ENCODE measurements around the gene PLEKHG4B.

The PLEKHG4B gene

GRCh38 chr5:143041-143440 lies 51.1 kb downstream of the PLEKHG4B start:
- no peaks in the 10 kb centered on the region for H3K36me3 ChIP-seq (ENCODE audit: insufficient read depth, low read length)
- H3K4me3 ChIP-seq (ENCODE audit: low read length), result no peak overlapping the region
- H3K9ac ChIP-seq (ENCODE audit: low read depth, low read length), result no peak overlapping the region
- no peaks in the 10 kb centered on the region for H3K4me1 ChIP-seq (ENCODE audit: control insufficient read depth, insufficient read depth, low read length)
- H3K4me2 ChIP-seq (ENCODE audit: low read length), result no peak overlapping the region
- peaks cover 9% of the 10 kb centered on the region for H3K9me3 ChIP-seq (replicated peaks; ENCODE audit: low read length)
- peaks cover 16% of the 10 kb centered on the region for H3K27me3 ChIP-seq (ENCODE audit: control insufficient read depth, insufficient read depth, low read length)

GRCh38 chr5:144941-145340 lies 53.0 kb downstream of the PLEKHG4B start:
- Histone ChIP-seq H3K4me2 (ENCODE audit: low read length) (no peak overlapping the region), H3K36me3 (ENCODE audit: insufficient read depth, low read length) (no peaks in the 10 kb centered on the region), H3K9ac (ENCODE audit: low read depth, low read length) (no peak overlapping the region), H3K4me1 (ENCODE audit: control insufficient read depth, insufficient read depth, low read length) (no peaks in the 10 kb centered on the region), H3K9me3 (replicated peaks; ENCODE audit: low read length) (peaks cover 9% of the 10 kb centered on the region), H3K27me3 (ENCODE audit: control insufficient read depth, insufficient read depth, low read length) (peaks cover 16% of the 10 kb centered on the region), H3K4me3 (ENCODE audit: low read length) (no peak overlapping the region)

DNA sequence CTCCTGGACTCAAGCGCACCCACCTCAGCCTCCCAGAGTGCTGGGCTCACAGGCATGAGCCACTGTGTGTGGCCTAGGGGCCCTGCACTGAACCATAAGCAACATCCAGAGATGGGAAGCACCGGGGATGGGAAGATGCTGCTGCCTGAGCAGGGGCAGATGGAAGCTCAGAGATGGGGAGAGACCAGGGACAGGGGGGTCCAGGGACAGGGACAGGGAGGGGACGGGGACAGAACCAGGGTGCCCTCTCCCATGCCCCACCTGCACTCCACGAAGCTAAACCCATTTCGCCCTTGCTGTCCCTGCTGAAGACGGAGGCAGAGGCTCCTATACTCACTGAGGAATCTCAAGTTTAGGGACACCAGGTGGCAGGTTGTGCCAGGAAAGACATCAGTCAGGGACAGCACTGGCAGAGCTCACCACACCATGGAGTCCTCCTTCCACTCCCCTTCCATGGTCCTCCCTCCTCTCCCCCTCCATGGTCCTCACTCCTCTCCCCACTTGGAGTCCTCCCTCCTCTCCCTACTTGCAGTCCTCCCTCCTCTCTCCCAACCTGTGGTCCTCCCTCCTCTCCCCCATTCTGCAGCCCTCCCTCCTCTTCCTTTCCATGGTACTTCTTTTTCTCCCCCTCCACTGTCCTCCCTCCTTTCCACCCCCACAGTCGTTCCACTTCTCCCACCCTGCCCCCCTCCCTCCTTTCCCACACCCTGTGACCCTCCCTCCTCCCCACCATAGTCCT lies 53.8 kb downstream of the PLEKHG4B start:
- Histone ChIP-seq H3K9me3 (replicated peaks; ENCODE audit: low read length) (peaks cover 9% of the 10 kb centered on the region), H3K4me3 (ENCODE audit: low read length) (no peak overlapping the region), H3K4me2 (ENCODE audit: low read length) (no peak overlapping the region), H3K4me1 (ENCODE audit: control insufficient read depth, insufficient read depth, low read length) (no peaks in the 10 kb centered on the region), H3K27me3 (ENCODE audit: control insufficient read depth, insufficient read depth, low read length) (peaks cover 17% of the 10 kb centered on the region), H3K9ac (ENCODE audit: low read depth, low read length) (no peak overlapping the region), H3K36me3 (ENCODE audit: insufficient read depth, low read length) (no peaks in the 10 kb centered on the region)

GRCh38 chr5:147751-148150 lies 55.8 kb downstream of the PLEKHG4B start:
- Histone ChIP-seq H3K4me3 (ENCODE audit: low read length) (no peak overlapping the region), H3K4me1 (ENCODE audit: control insufficient read depth, insufficient read depth, low read length) (no peaks in the 10 kb centered on the region), H3K27me3 (ENCODE audit: control insufficient read depth, insufficient read depth, low read length) (peaks cover 25% of the 10 kb centered on the region), H3K36me3 (ENCODE audit: insufficient read depth, low read length) (no peaks in the 10 kb centered on the region), H3K4me2 (ENCODE audit: low read length) (no peak overlapping the region), H3K9me3 (replicated peaks; ENCODE audit: low read length) (peaks cover 9% of the 10 kb centered on the region), H3K9ac (ENCODE audit: low read depth, low read length) (no peak overlapping the region)

- Histone ChIP-seq H3K4me1 (ENCODE audit: control insufficient read depth, insufficient read depth, low read length) (no peaks in the 10 kb centered on the region), H3K36me3 (ENCODE audit: insufficient read depth, low read length) (no peaks in the 10 kb centered on the region), H3K4me2 (ENCODE audit: low read length) (no peak overlapping the region), H3K9ac (ENCODE audit: low read depth, low read length) (no peak overlapping the region), H3K9me3 (replicated peaks; ENCODE audit: low read length) (peaks cover 9% of the 10 kb centered on the region), H3K4me3 (ENCODE audit: low read length) (no peak overlapping the region), H3K27me3 (ENCODE audit: control insufficient read depth, insufficient read depth, low read length) (peaks cover 17% of the 10 kb centered on the region)
These were observed 57.9 kb downstream of the PLEKHG4B start for GRCh38 chr5:149745-150485.

- no peak overlapping the region for H3K9ac ChIP-seq (ENCODE audit: low read depth, low read length)
- H3K9me3 ChIP-seq (replicated peaks; ENCODE audit: low read length), result peaks cover 9% of the 10 kb centered on the region
- no peak overlapping the region for H3K4me2 ChIP-seq (ENCODE audit: low read length)
- no peak overlapping the region for H3K4me3 ChIP-seq (ENCODE audit: low read length)
- H3K4me1 ChIP-seq (ENCODE audit: control insufficient read depth, insufficient read depth, low read length), result no peaks in the 10 kb centered on the region
- no peaks in the 10 kb centered on the region for H3K36me3 ChIP-seq (ENCODE audit: insufficient read depth, low read length)
- peaks cover 25% of the 10 kb centered on the region for H3K27me3 ChIP-seq (ENCODE audit: control insufficient read depth, insufficient read depth, low read length)
These were observed 58.8 kb downstream of the PLEKHG4B start for GRCh38 chr5:150746-151145.

- Histone ChIP-seq H3K9ac (ENCODE audit: low read depth, low read length) (no peak overlapping the region), H3K4me3 (ENCODE audit: low read length) (no peak overlapping the region), H3K36me3 (ENCODE audit: insufficient read depth, low read length) (no peaks in the 10 kb centered on the region), H3K27me3 (ENCODE audit: control insufficient read depth, insufficient read depth, low read length) (peaks cover 34% of the 10 kb centered on the region), H3K4me1 (ENCODE audit: control insufficient read depth, insufficient read depth, low read length) (no peaks in the 10 kb centered on the region), H3K4me2 (ENCODE audit: low read length) (no peak overlapping the region), H3K9me3 (replicated peaks; ENCODE audit: low read length) (peaks cover 7% of the 10 kb centered on the region)
These were observed 60.1 kb downstream of the PLEKHG4B start for GRCh38 chr5:152077-152476.

- no peaks in the 10 kb centered on the region for H3K4me1 ChIP-seq (ENCODE audit: control insufficient read depth, insufficient read depth, low read length)
- H3K4me2 ChIP-seq (ENCODE audit: low read length), result no peak overlapping the region
- no peak overlapping the region for H3K4me3 ChIP-seq (ENCODE audit: low read length)
- no peaks in the 10 kb centered on the region for H3K36me3 ChIP-seq (ENCODE audit: insufficient read depth, low read length)
- no peaks in the 10 kb centered on the region for H3K9me3 ChIP-seq (replicated peaks; ENCODE audit: low read length)
- H3K27me3 ChIP-seq (ENCODE audit: control insufficient read depth, insufficient read depth, low read length), result peaks cover 39% of the 10 kb centered on the region
- no peak overlapping the region for H3K9ac ChIP-seq (ENCODE audit: low read depth, low read length)
These were observed 61.3 kb downstream of the PLEKHG4B start for GRCh38 chr5:153256-153655.

DNA sequence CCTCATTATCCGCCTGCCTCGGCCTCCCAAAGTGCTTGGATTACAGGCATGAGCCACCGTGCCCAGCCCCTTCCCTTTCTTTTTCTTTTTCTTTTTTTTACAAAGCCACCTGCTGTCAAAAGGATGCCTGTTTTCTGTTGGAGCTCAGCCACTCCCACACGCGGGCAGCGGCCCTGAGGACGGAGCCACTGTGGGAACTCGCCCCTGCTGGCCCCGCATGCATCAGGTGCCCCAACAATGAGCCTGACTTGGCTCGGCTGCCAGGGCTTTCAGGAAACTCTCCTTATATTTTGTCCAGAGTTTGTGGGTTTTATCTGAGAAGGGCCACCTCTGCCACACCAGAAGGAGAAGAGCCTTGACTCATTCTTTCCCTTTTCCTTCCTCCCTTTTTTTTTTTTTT lies 62.3 kb downstream of the PLEKHG4B start:
- peaks cover 39% of the 10 kb centered on the region for H3K27me3 ChIP-seq (ENCODE audit: control insufficient read depth, insufficient read depth, low read length)
- peaks cover 4% of the 10 kb centered on the region for H3K4me1 ChIP-seq (ENCODE audit: control insufficient read depth, insufficient read depth, low read length)
- H3K4me2 ChIP-seq (ENCODE audit: low read length), result no peak overlapping the region
- no peak overlapping the region for H3K4me3 ChIP-seq (ENCODE audit: low read length)
- H3K9me3 ChIP-seq (replicated peaks; ENCODE audit: low read length), result no peaks in the 10 kb centered on the region
- H3K36me3 ChIP-seq (ENCODE audit: insufficient read depth, low read length), result no peaks in the 10 kb centered on the region
- H3K9ac ChIP-seq (ENCODE audit: low read depth, low read length), result no peak overlapping the region

GRCh38 chr5:154826-155225 lies 62.9 kb downstream of the PLEKHG4B start:
- Histone ChIP-seq H3K36me3 (ENCODE audit: insufficient read depth, low read length) (no peaks in the 10 kb centered on the region), H3K9ac (ENCODE audit: low read depth, low read length) (no peak overlapping the region), H3K27me3 (ENCODE audit: control insufficient read depth, insufficient read depth, low read length) (peaks cover 39% of the 10 kb centered on the region), H3K4me1 (ENCODE audit: control insufficient read depth, insufficient read depth, low read length) (peaks cover 10% of the 10 kb centered on the region), H3K4me2 (ENCODE audit: low read length) (no peak overlapping the region), H3K9me3 (replicated peaks; ENCODE audit: low read length) (no peaks in the 10 kb centered on the region), H3K4me3 (ENCODE audit: low read length) (no peak overlapping the region)

- no peak overlapping the region for H3K4me2 ChIP-seq (ENCODE audit: low read length)
- H3K9ac ChIP-seq (ENCODE audit: low read depth, low read length), result no peak overlapping the region
- no peak overlapping the region for H3K4me3 ChIP-seq (ENCODE audit: low read length)
- H3K9me3 ChIP-seq (replicated peaks; ENCODE audit: low read length), result no peaks in the 10 kb centered on the region
- H3K4me1 ChIP-seq (ENCODE audit: control insufficient read depth, insufficient read depth, low read length), result peaks cover 20% of the 10 kb centered on the region
- no peaks in the 10 kb centered on the region for H3K36me3 ChIP-seq (ENCODE audit: insufficient read depth, low read length)
- H3K27me3 ChIP-seq (ENCODE audit: control insufficient read depth, insufficient read depth, low read length), result peaks cover 39% of the 10 kb centered on the region
These were observed 63.9 kb downstream of the PLEKHG4B start for GRCh38 chr5:155651-156410.
